Right renal pelvis (tissue), 4 donors: ENCODE measurements around the gene CIITA. TPM values are rescaled to one million over a fixed set of nuclear protein-coding genes. Genes with fewer than 3 reads are reported as not detected.

Experiments
- DNase-seq, 4 donors: peaks; one replicate each; pipeline ENCODE4 v3.0.0-alpha.2; 2013; ENCODE audit warnings: low read depth in 4 of 4, low spot score in 3 of 4, missing footprints in 1 of 4
- polyA plus RNA-seq, 4 donors: library from polyadenylated mRNA; unstranded; fragments of 120-200 nt; gene quantifications; one replicate each; pipeline ENCODE4 v1.2.1, GENCODE V29; 2013; ENCODE audit not compliant: insufficient read length in 4 of 4

Gene CIITA
- polyA plus RNA-seq, 4 donors, result 5.2 to 9.1 (median 6.2) TPM

DNA sequence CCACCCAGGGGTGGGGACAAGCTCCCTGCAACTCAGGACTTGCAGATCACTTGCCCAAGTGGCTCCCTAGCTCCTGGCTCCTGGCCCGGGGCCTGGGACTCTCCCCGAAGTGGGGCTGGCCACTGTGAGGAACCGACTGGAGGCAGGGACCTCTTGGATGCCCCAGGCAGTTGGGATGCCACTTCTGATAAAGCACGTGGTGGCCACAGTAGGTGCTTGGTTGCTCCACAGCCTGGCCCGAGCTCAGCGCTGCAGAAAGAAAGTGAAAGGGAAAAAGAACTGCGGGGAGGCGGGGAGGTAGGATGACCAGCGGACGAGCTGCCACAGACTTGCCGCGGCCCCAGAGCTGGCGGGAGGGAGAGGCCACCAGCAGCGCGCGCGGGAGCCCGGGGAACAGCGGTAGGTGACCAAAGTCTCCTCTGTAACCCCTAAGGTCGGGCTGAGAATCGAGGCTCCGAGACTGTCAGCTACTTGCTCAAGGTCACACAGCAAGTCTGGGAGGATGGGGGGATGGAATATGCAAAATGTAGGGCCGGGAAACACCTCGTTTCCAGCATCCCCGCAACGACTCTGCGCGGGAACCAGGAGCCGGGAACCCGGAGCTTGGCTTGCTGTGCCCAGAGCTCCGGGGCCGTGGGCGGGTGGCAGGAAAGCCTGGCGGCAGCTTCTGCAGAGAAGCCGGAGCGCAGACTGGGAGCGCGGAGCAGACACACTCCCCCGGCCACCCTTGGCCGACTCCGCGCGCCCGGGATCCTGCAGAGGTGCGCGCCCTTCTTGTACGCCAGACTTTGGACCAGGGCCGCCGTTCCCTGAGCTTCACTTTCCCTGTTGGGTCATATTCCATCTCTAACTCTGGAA is 1.9 kb downstream of the CIITA start:
- DNase-seq, result no peak

GRCh38 chr16:10879681-10880589 is 2.9 kb downstream of the CIITA start:
- no peak for DNase-seq

DNA sequence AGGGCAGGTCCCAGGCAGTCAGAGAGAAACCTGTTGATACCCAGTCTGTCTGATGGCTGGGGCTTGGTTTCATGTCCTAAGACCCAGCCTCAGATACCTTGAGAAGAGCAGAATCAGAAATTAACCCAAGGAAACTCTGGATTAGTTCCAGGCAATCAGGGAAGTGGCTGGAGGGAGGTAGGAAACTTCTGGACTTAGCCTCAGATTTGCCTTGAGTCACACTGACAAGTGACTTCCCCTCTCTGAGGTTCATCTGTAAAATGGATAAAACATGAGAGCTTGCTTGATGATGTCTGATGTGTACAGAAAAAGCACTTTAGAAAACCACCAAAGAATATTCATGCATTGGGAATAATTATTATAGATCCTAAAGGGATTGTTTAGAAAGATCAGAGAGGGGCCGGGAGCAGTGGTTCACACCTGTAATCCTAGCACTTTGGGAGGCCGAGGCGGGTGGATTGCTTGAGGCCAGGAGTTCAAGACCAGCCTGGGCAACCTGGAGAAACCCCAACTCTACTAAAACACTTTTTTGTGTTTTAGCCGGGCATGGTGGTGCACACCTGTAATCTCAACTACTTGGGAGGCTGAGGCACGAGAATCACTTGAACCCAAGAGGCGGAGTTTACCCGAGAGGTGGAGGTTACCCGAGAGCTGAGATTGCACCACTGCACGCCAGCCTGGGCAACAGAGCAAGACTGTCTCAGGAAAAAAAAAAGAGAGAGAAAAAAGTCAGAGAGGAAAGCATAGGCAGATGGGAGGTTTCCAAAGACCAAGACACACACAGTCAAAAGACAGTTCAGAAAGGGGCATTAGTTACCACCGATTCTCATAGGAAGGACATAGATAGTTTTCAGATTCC is 3.8 kb downstream of the CIITA start:
- no peak for DNase-seq

GRCh38 chr16:10881479-10882030 is 4.6 kb downstream of the CIITA start:
- no peak for DNase-seq

GRCh38 chr16:10883004-10883403 is 6.0 kb downstream of the CIITA start:
- peak in 3 of 4 donors; percentile 57 to 72 (median 65) for DNase-seq

- DNase-seq, result no peak
Observed at GRCh38 chr16:10885246-10885645, 8.2 kb downstream of the CIITA start.

- no peak for DNase-seq
Observed at GRCh38 chr16:10888320-10888937, 11.4 kb downstream of the CIITA start.

DNA sequence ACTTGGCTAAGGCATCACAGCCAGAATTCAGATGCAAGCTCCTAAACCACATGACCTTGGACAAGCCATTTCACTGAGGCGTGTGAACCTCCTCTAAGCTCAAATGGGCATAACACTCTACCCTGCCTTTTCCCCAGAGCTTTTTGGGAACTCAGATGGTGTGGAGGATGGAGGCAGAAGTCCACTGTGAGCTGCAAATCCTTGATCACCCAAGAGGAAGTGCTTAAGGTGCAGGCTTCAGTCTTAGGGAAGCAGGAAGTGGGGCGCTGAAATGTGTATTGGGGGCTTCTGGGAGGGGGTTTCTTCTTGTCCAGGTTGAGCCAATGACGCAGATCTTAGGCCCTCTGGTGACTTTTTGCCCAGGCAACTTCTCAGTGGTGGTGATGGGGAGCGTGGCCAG is 12.9 kb downstream of the CIITA start:
- no peak for DNase-seq

GRCh38 chr16:10892782-10893318 is 15.8 kb downstream of the CIITA start:
- no peak for DNase-seq

- DNase-seq, result peak in 2 of 4 donors; percentile 66 to 68
Observed at GRCh38 chr16:10895053-10895946, 18.3 kb downstream of the CIITA start.

DNA sequence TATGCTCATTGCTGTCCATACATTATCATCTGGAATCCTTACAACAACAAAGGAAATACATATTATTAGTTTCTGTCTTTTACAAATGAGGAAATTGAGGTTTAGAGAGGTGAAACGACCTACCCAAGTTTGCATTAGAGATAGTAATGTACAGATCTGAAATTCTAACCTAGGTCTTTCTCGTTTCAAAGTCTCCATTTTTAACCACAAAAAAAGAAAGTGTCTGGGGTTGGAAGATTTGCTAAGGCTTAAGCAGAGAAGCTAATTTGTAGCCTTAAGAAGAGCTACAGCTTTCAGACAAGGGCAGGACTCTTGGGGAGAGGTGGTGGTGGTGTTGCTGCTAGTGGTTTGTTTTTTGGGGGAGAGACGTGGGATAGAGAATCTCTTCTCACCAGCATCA is 19.2 kb downstream of the CIITA start:
- DNase-seq, result no peak

GRCh38 chr16:10896723-10897122 is 19.7 kb downstream of the CIITA start:
- DNase-seq, result no peak

GRCh38 chr16:10897134-10897533 is 20.1 kb downstream of the CIITA start:
- no peak for DNase-seq

GRCh38 chr16:10902999-10903398 is 26.0 kb downstream of the CIITA start:
- no peak for DNase-seq

GRCh38 chr16:10906482-10906881 is 29.5 kb downstream of the CIITA start:
- DNase-seq, result no peak

- no peak for DNase-seq
Observed at GRCh38 chr16:10906914-10907756, 30.1 kb downstream of the CIITA start.

GRCh38 chr16:10907757-10908045 is 30.7 kb downstream of the CIITA start:
- DNase-seq, result no peak

GRCh38 chr16:10911267-10911666 is 34.3 kb downstream of the CIITA start:
- no peak for DNase-seq
